Neural cell (in vitro differentiated cells): ENCODE data around the gene ABHD12.

Source experiments
- CTCF ChIP-seq: fragments of 450-650 bp; IDR thresholded peaks from 2 replicates; pipeline ENCODE4 v1.5.1; 2014; ENCODE audit warnings: antibody characterized with exemption, mild to moderate bottlenecking, moderate library complexity; ENCODE audit not compliant: poor library complexity, severe bottlenecking
- EP300 ChIP-seq: fragments of 450-650 bp; conservative IDR thresholded peaks from 2 replicates; pipeline ENCODE4 v1.6.1; 2014; ENCODE audit warnings: antibody characterized with exemption, mild to moderate bottlenecking, moderate library complexity; ENCODE audit not compliant: poor library complexity, severe bottlenecking
- EZH2 ChIP-seq: fragments of 200-600, 300-800 bp; shearing (Covaris generic), sonication (generic); IDR thresholded peaks from 2 replicates; pipeline ENCODE4 v1.6.1; 2014; ENCODE audit warnings: antibody characterized with exemption, low read length, borderline replicate concordance, mild to moderate bottlenecking; ENCODE audit not compliant: insufficient read depth, poor library complexity, severe bottlenecking
- MXI1 ChIP-seq: fragments of 450-650 bp; conservative IDR thresholded peaks from 2 replicates; pipeline ENCODE4 v1.6.1; 2014; ENCODE audit warnings: antibody characterized with exemption, mild to moderate bottlenecking; ENCODE audit not compliant: poor library complexity, severe bottlenecking
- POLR2AphosphoS5 ChIP-seq: IDR thresholded peaks from 2 replicates; pipeline ENCODE4 v1.6.1; 2012
- RAD21 ChIP-seq: fragments of 450-650 bp; conservative IDR thresholded peaks from 2 replicates; pipeline ENCODE4 v1.6.1; 2014; ENCODE audit warnings: antibody characterized with exemption, mild to moderate bottlenecking, moderate library complexity
- SMC3 ChIP-seq: fragments of 450-650 bp; conservative IDR thresholded peaks from 2 replicates; pipeline ENCODE4 v1.6.1; 2014; ENCODE audit warnings: antibody characterized with exemption, mild to moderate bottlenecking, moderate library complexity; ENCODE audit not compliant: poor library complexity
- TAF1 ChIP-seq: IDR thresholded peaks from 2 replicates; pipeline ENCODE4 v1.6.1; 2012; ENCODE audit warnings: low read depth

GRCh38 chr20:25269833-25270170 lies 120.8 kb downstream of the ABHD12 start:
- TF ChIP-seq CTCF (no peak), EZH2 (no peak), EP300 (no peak), RAD21 (no peak), POLR2AphosphoS5 (no peak), TAF1 (no peak), MXI1 (no peak), SMC3 (no peak)
